Activated CD4-positive, alpha-beta memory T cell treated with anti-CD3 and anti-CD28 coated beads, Interleukin-2, amount 10 ng/mL, durations not matched to agents 7 days and 5 days (primary cell): Measurements from ENCODE around the gene NEK11. TPM values are rescaled to one million over a fixed set of nuclear protein-coding genes. Genes with fewer than 3 reads are reported as not detected.
A peak's percentile ranks its signal among the peaks of the same experiment; 100 is the strongest.
"Not testable (repeated sequence)": the region's sequence is repeated elsewhere in the genome, so short reads cannot be mapped to it uniquely, and the experiment has no call there.

ENCODE experiments used
- CTCF ChIA-PET: fragments of 350-600 bp; sonication (Branson Sonifier 250); formaldehyde crosslinking; loops from one replicate; lab custom pipeline; 2021; ENCODE audit warnings: antibody characterized with exemption, inconsistent platforms; lab: Charles Lee
- POLR2A ChIA-PET: fragments of 350-600 bp; sonication (Branson Sonifier 250); formaldehyde crosslinking; loops from one replicate; lab custom pipeline; 2021; ENCODE audit warnings: antibody characterized with exemption; lab: Charles Lee
- DNase-seq: peaks from one replicate; pipeline ENCODE4 v3.0.0-alpha.2; 2020
- H3K27ac Mint-ChIP-seq: one replicate; pipeline ENCODE4 v1.8.0; 2021; ENCODE audit warnings: mild to moderate bottlenecking, mixed read lengths
- H3K27me3 Mint-ChIP-seq: one replicate; pipeline ENCODE4 v1.8.0; 2021; ENCODE audit warnings: mixed read lengths
- H3K36me3 Mint-ChIP-seq: one replicate; pipeline ENCODE4 v1.8.0; 2021; ENCODE audit warnings: low read depth, mixed read lengths
- H3K4me1 Mint-ChIP-seq: one replicate; pipeline ENCODE4 v1.8.0; 2021; ENCODE audit warnings: mixed read lengths
- H3K4me3 Mint-ChIP-seq: one replicate; pipeline ENCODE4 v1.8.0; 2021; ENCODE audit warnings: mild to moderate bottlenecking, mixed read lengths
- H3K9me3 Mint-ChIP-seq: one replicate; pipeline ENCODE4 v1.8.0; 2021; ENCODE audit warnings: mixed read lengths
- total RNA-seq, 2 experiments: library from RNA; stranded (reverse); gene quantifications; one replicate each; pipeline ENCODE4 v1.2.3, GENCODE V29; 2021

Gene NEK11
- total RNA-seq, 2 experiments from 2014 or later, result 1.4 to 2.8 TPM

- H3K4me1 Mint-ChIP-seq, result peaks cover 5% of the 10 kb centered on the region
- no peak overlapping the region for H3K4me3 Mint-ChIP-seq
- ChIA-PET CTCF (no interaction called here), POLR2A (interaction anchor here (0.9 kb wide), 1 partner anchor 17 kb away, joined by 6 read pairs; the partner anchor contains the start of genes ASTE1 and NEK11)
- H3K27ac Mint-ChIP-seq, result no peak overlapping the region
- H3K36me3 Mint-ChIP-seq, result peaks cover 55% of the 10 kb centered on the region
- no peaks in the 10 kb centered on the region for H3K27me3 Mint-ChIP-seq
- no peaks in the 10 kb centered on the region for H3K9me3 Mint-ChIP-seq
- no peak for DNase-seq
Measured at GRCh38 chr3:131009698-131010097, 17.0 kb upstream of the NEK11 start.

- Mint-ChIP-seq H3K36me3 (peaks cover 57% of the 10 kb centered on the region), H3K4me1 (peaks cover 18% of the 10 kb centered on the region), H3K9me3 (no peaks in the 10 kb centered on the region), H3K4me3 (no peak overlapping the region), H3K27ac (no peak overlapping the region), H3K27me3 (no peaks in the 10 kb centered on the region)
- DNase-seq, result no peak
- ChIA-PET CTCF (no interaction called here), POLR2A (no interaction called here)
Measured at GRCh38 chr3:131018970-131019369, 7.7 kb upstream of the NEK11 start.

GRCh38 chr3:131020122-131020693 is 6.5 kb upstream of the NEK11 start:
- H3K9me3 Mint-ChIP-seq, result no peaks in the 10 kb centered on the region
- H3K36me3 Mint-ChIP-seq, result peaks cover 58% of the 10 kb centered on the region
- H3K27me3 Mint-ChIP-seq, result no peaks in the 10 kb centered on the region
- no peak for DNase-seq
- POLR2A ChIA-PET, result interaction anchor here (0.9 kb wide), 1 partner anchor 126 kb away, joined by 3 read pairs; the partner anchor contains the start of gene ATP2C1
- H3K27ac Mint-ChIP-seq, result no peak overlapping the region
- H3K4me1 Mint-ChIP-seq, result peaks cover 30% of the 10 kb centered on the region
- H3K4me3 Mint-ChIP-seq, result no peak overlapping the region
- CTCF ChIA-PET, result no interaction called here

GRCh38 chr3:131025539-131025938 is 1.1 kb upstream of the NEK11 start:
- POLR2A ChIA-PET, result interaction anchor here (1.1 to 5.7 kb wide), 7 partner anchors 9 to 1392 kb away, joined by 3 to 55 read pairs (median 10); partner anchors contain the start of genes ATP2C1, DNAJC13 and PIK3R4

GRCh38 chr3:131028844-131029243 is 2.2 kb downstream of the NEK11 start:
- Mint-ChIP-seq H3K4me3 (no peak overlapping the region), H3K4me1 (peaks cover 30% of the 10 kb centered on the region), H3K9me3 (no peaks in the 10 kb centered on the region), H3K36me3 (peaks cover 14% of the 10 kb centered on the region), H3K27ac (no peak overlapping the region), H3K27me3 (no peaks in the 10 kb centered on the region)
- DNase-seq, result no peak
- CTCF ChIA-PET, result interaction anchor here (0.8 kb wide), 1 partner anchor 767 kb away, joined by 4 read pairs; no protein-coding TSS in a partner anchor
- POLR2A ChIA-PET, result interaction anchor here (5.4 to 5.7 kb wide), 2 partner anchors 10 to 135 kb away, joined by 46 to 55 read pairs; partner anchors contain the start of gene ATP2C1

More at GRCh38 chr3:131025539-131025938, 1.1 kb upstream of the NEK11 start:
- CTCF ChIA-PET, result interaction anchor here (1.2 to 2.5 kb wide), 4 partner anchors 9 to 356 kb away, joined by 3 to 14 read pairs (median 4); partner anchors contain the start of genes ATP2C1 and NUDT16
- H3K9me3 Mint-ChIP-seq, result no peaks in the 10 kb centered on the region
- H3K27me3 Mint-ChIP-seq, result no peaks in the 10 kb centered on the region
- DNase-seq, result no peak
- H3K4me1 Mint-ChIP-seq, result peaks cover 43% of the 10 kb centered on the region
- H3K4me3 Mint-ChIP-seq, result peak overlapping the region; percentile 90
- peak overlapping the region; percentile 87 for H3K27ac Mint-ChIP-seq
- H3K36me3 Mint-ChIP-seq, result peaks cover 35% of the 10 kb centered on the region

- Mint-ChIP-seq H3K36me3 (no peaks in the 10 kb centered on the region), H3K9me3 (no peaks in the 10 kb centered on the region), H3K4me3 (no peak overlapping the region), H3K4me1 (peaks cover 9% of the 10 kb centered on the region), H3K27me3 (no peaks in the 10 kb centered on the region), H3K27ac (no peak overlapping the region)
- CTCF ChIA-PET, result interaction anchor here (2.5 to 2.7 kb wide), 2 partner anchors 11 to 764 kb away, joined by 13 read pairs; no protein-coding TSS in a partner anchor
- POLR2A ChIA-PET, result no interaction called here
- no peak for DNase-seq
Measured at GRCh38 chr3:131031660-131032059, 5.0 kb downstream of the NEK11 start.

GRCh38 chr3:131033480-131034080 is 6.9 kb downstream of the NEK11 start:
- H3K4me1 Mint-ChIP-seq, result peaks cover 3% of the 10 kb centered on the region
- no peak for DNase-seq
- H3K27ac Mint-ChIP-seq, result no peak overlapping the region
- no peak overlapping the region for H3K4me3 Mint-ChIP-seq
- H3K9me3 Mint-ChIP-seq, result no peaks in the 10 kb centered on the region
- CTCF ChIA-PET, result interaction anchor here (0.5 to 2.7 kb wide), 15 partner anchors 9 to 1001 kb away, joined by 3 to 13 read pairs (median 3); partner anchors contain the start of genes ATP2C1 and CPNE4
- no peaks in the 10 kb centered on the region for H3K36me3 Mint-ChIP-seq
- POLR2A ChIA-PET, result interaction anchor here (1.2 kb wide), 1 partner anchor 348 kb away, joined by 3 read pairs; the partner anchor contains the start of gene NUDT16
- H3K27me3 Mint-ChIP-seq, result no peaks in the 10 kb centered on the region

GRCh38 chr3:131036200-131036816 is 9.6 kb downstream of the NEK11 start:
- H3K4me3 Mint-ChIP-seq, result no peak overlapping the region
- no peaks in the 10 kb centered on the region for H3K36me3 Mint-ChIP-seq
- CTCF ChIA-PET, result interaction anchor here (0.6 to 1.5 kb wide), 4 partner anchors 10 to 513 kb away, joined by 3 to 5 read pairs (median 4); partner anchors contain the start of genes ASTE1 and NEK11
- H3K9me3 Mint-ChIP-seq, result no peaks in the 10 kb centered on the region
- DNase-seq, result no peak
- H3K27me3 Mint-ChIP-seq, result no peaks in the 10 kb centered on the region
- no peak overlapping the region for H3K27ac Mint-ChIP-seq
- POLR2A ChIA-PET, result interaction anchor here (8.8 kb wide), 1 partner anchor 10 kb away, joined by 55 read pairs; the partner anchor contains the start of genes ASTE1 and NEK11
- peaks cover 18% of the 10 kb centered on the region for H3K4me1 Mint-ChIP-seq

GRCh38 chr3:131036986-131037385 is 10.3 kb downstream of the NEK11 start:
- Mint-ChIP-seq H3K27me3 (no peaks in the 10 kb centered on the region), H3K4me1 (peaks cover 25% of the 10 kb centered on the region), H3K36me3 (peaks cover 4% of the 10 kb centered on the region), H3K9me3 (no peaks in the 10 kb centered on the region), H3K4me3 (no peak overlapping the region), H3K27ac (no peak overlapping the region)
- POLR2A ChIA-PET, result interaction anchor here (8.8 kb wide), 1 partner anchor 11 kb away, joined by 55 read pairs; the partner anchor contains the start of genes ASTE1 and NEK11
- CTCF ChIA-PET, result interaction anchor here (1.4 kb wide), 1 partner anchor 759 kb away, joined by 3 read pairs; no protein-coding TSS in a partner anchor
- DNase-seq, result no peak

GRCh38 chr3:131038326-131038725 is 11.6 kb downstream of the NEK11 start:
- H3K36me3 Mint-ChIP-seq, result peaks cover 12% of the 10 kb centered on the region
- POLR2A ChIA-PET, result interaction anchor here (8.8 kb wide), 1 partner anchor 12 kb away, joined by 55 read pairs; the partner anchor contains the start of genes ASTE1 and NEK11
- H3K9me3 Mint-ChIP-seq, result peaks cover 2% of the 10 kb centered on the region

GRCh38 chr3:131042271-131042985 is 15.8 kb downstream of the NEK11 start:
- Mint-ChIP-seq H3K9me3 (peaks cover 19% of the 10 kb centered on the region), H3K27me3 (peaks cover 15% of the 10 kb centered on the region), H3K4me1 (peaks cover 44% of the 10 kb centered on the region), H3K27ac (peak overlapping the region; percentile 61), H3K36me3 (peaks cover 27% of the 10 kb centered on the region)
- DNase-seq, result peak; percentile 66
- ChIA-PET CTCF (interaction anchor here (1.1 to 1.8 kb wide), 3 partner anchors 10 to 448 kb away, joined by 3 to 13 read pairs (median 9); no protein-coding TSS in a partner anchor), POLR2A (interaction anchor here (1.6 to 8.8 kb wide), 2 partner anchors 16 to 149 kb away, joined by 9 to 55 read pairs; partner anchors contain the start of genes ASTE1, ATP2C1 and NEK11)
- not testable (repeated sequence) for H3K4me3 Mint-ChIP-seq

More at GRCh38 chr3:131038326-131038725, 11.6 kb downstream of the NEK11 start:
- Mint-ChIP-seq H3K4me3 (no peak overlapping the region), H3K27ac (no peak overlapping the region), H3K4me1 (peaks cover 38% of the 10 kb centered on the region), H3K27me3 (no peaks in the 10 kb centered on the region)
- CTCF ChIA-PET, result interaction anchor here (1.4 kb wide), 1 partner anchor 757 kb away, joined by 3 read pairs; no protein-coding TSS in a partner anchor
- DNase-seq, result no peak
